ENCODE data around the gene CLEC4D.
"Not testable (repeated sequence)": the region's sequence is repeated elsewhere in the genome, so short reads cannot be mapped to it uniquely, and the experiment has no call there.

Gene CLEC4D

GRCh38 chr12:8483079-8483478, 30.2 kb upstream of the CLEC4D start:
- POLR2A ChIA-PET = no interaction called here
- no peak for DNase-seq (ENCODE audit: extremely low spot score)
- CTCF ChIA-PET = no interaction called here
- no peak for TF ChIP-seq PKNOX1 (IDR thresholded peaks at IDR 0.05)
- no peak for TF ChIP-seq FOXM1 (IDR thresholded peaks at IDR 0.05; ENCODE audit: borderline replicate concordance)
- no peak for TF ChIP-seq FOXK2 (IDR thresholded peaks at IDR 0.05)
- no peak for TF ChIP-seq FOXA1 (IDR thresholded peaks at IDR 0.05)
- no peak for TF ChIP-seq CTBP1 (IDR thresholded peaks at IDR 0.05; ENCODE audit: borderline replicate concordance)
- TF ChIP-seq ARNT (IDR thresholded peaks at IDR 0.05) = no peak
- no peak for TF ChIP-seq SP1 (IDR thresholded peaks at IDR 0.05)
- TF ChIP-seq L3MBTL2 (conservative IDR thresholded peaks at IDR 0.05) = no peak
- TF ChIP-seq ELF4 (IDR thresholded peaks at IDR 0.05) = no peak
- no peak for TF ChIP-seq ZNF384 (IDR thresholded peaks at IDR 0.05)
- no peak for TF ChIP-seq SUZ12 (IDR thresholded peaks at IDR 0.05)
- TF ChIP-seq BHLHE40 (IDR thresholded peaks at IDR 0.05; ENCODE audit: borderline replicate concordance) = no peak
- no peak for TF ChIP-seq HDGF (IDR thresholded peaks at IDR 0.05; ENCODE audit: borderline replicate concordance)
- TF ChIP-seq NFRKB (IDR thresholded peaks at IDR 0.05) = no peak
- TF ChIP-seq LEF1 (IDR thresholded peaks at IDR 0.05; ENCODE audit: borderline replicate concordance) = no peak

- ChIA-PET POLR2A (no interaction called here), CTCF (no interaction called here)
- TF ChIP-seq SP1 (IDR thresholded peaks at IDR 0.05) (no peak), L3MBTL2 (conservative IDR thresholded peaks at IDR 0.05) (no peak), CTBP1 (IDR thresholded peaks at IDR 0.05; ENCODE audit: borderline replicate concordance) (no peak), HDGF (IDR thresholded peaks at IDR 0.05; ENCODE audit: borderline replicate concordance) (no peak), ELF4 (IDR thresholded peaks at IDR 0.05) (no peak), LEF1 (IDR thresholded peaks at IDR 0.05; ENCODE audit: borderline replicate concordance) (no peak), TARDBP (IDR thresholded peaks at IDR 0.05) (no peak), ARNT (IDR thresholded peaks at IDR 0.05) (no peak)
- DNase-seq (ENCODE audit: extremely low spot score) = no peak
Measured at GRCh38 chr12:8491646-8492530, 21.4 kb upstream of the CLEC4D start.

GRCh38 chr12:8493084-8493483, 20.2 kb upstream of the CLEC4D start:
- DNase-seq (ENCODE audit: extremely low spot score) = no peak
- TF ChIP-seq NFRKB (IDR thresholded peaks at IDR 0.05) (no peak), SUZ12 (IDR thresholded peaks at IDR 0.05) (no peak), FOXK2 (IDR thresholded peaks at IDR 0.05) (no peak), FOXA1 (IDR thresholded peaks at IDR 0.05) (no peak), BHLHE40 (IDR thresholded peaks at IDR 0.05; ENCODE audit: borderline replicate concordance) (no peak)
- ChIA-PET POLR2A (no interaction called here), CTCF (interaction anchor here (0.6 kb wide), 1 partner anchor 676 kb away, joined by 3 read pairs; no protein-coding TSS in a partner anchor)

- POLR2A ChIA-PET; CTCF ChIA-PET; DNase-seq (ENCODE audit: extremely low spot score): not testable (repeated sequence)
Measured at GRCh38 chr12:8495671-8496070, 17.6 kb upstream of the CLEC4D start.

- DNase-seq (ENCODE audit: extremely low spot score); CTCF ChIA-PET; POLR2A ChIA-PET: not testable (repeated sequence)
Measured at GRCh38 chr12:8496074-8496473, 17.2 kb upstream of the CLEC4D start.

GRCh38 chr12:8499616-8500015, 13.7 kb upstream of the CLEC4D start:
- no peak for DNase-seq (ENCODE audit: extremely low spot score)
- no peak for TF ChIP-seq L3MBTL2 (conservative IDR thresholded peaks at IDR 0.05)
- no peak for TF ChIP-seq PKNOX1 (IDR thresholded peaks at IDR 0.05)
- TF ChIP-seq LEF1 (IDR thresholded peaks at IDR 0.05; ENCODE audit: borderline replicate concordance) = no peak
- no peak for TF ChIP-seq SP1 (IDR thresholded peaks at IDR 0.05)
- no peak for TF ChIP-seq NFRKB (IDR thresholded peaks at IDR 0.05)
- TF ChIP-seq FOXA1 (IDR thresholded peaks at IDR 0.05) = no peak
- no peak for TF ChIP-seq SUZ12 (IDR thresholded peaks at IDR 0.05)
- no peak for TF ChIP-seq CTBP1 (IDR thresholded peaks at IDR 0.05; ENCODE audit: borderline replicate concordance)
- no peak for TF ChIP-seq ZNF384 (IDR thresholded peaks at IDR 0.05)
- TF ChIP-seq TARDBP (IDR thresholded peaks at IDR 0.05) = no peak
- TF ChIP-seq HDGF (IDR thresholded peaks at IDR 0.05; ENCODE audit: borderline replicate concordance) = no peak
- no peak for TF ChIP-seq ELF4 (IDR thresholded peaks at IDR 0.05)
- ChIA-PET POLR2A (no interaction called here), CTCF (interaction anchor here (0.7 kb wide), 1 partner anchor 371 kb away, joined by 4 read pairs; no protein-coding TSS in a partner anchor)

- POLR2A ChIA-PET = no interaction called here
- CTCF ChIA-PET = interaction anchor here (1.3 kb wide), 1 partner anchor 42 kb away, joined by 6 read pairs; no protein-coding TSS in a partner anchor
- DNase-seq (ENCODE audit: extremely low spot score) = no peak
- TF ChIP-seq LEF1 (IDR thresholded peaks at IDR 0.05; ENCODE audit: borderline replicate concordance) (no peak), TARDBP (IDR thresholded peaks at IDR 0.05) (no peak), ZNF384 (IDR thresholded peaks at IDR 0.05) (no peak), FOXK2 (IDR thresholded peaks at IDR 0.05) (no peak), FOXA1 (IDR thresholded peaks at IDR 0.05) (no peak), CTBP1 (IDR thresholded peaks at IDR 0.05; ENCODE audit: borderline replicate concordance) (no peak), HDGF (IDR thresholded peaks at IDR 0.05; ENCODE audit: borderline replicate concordance) (no peak), PKNOX1 (IDR thresholded peaks at IDR 0.05) (no peak)
Measured at GRCh38 chr12:8501720-8502119, 11.6 kb upstream of the CLEC4D start.
